Fibroblast of lung (primary cell): Measurements from ENCODE around the gene WDR27. TPM values are rescaled to one million over a fixed set of nuclear protein-coding genes. Genes with fewer than 3 reads are reported as not detected.

Source experiments
- DNase-seq, 2 donors: peaks; one replicate each; pipeline versions ENCODE4 v3.0.0 to v3.0.0-alpha.2; 2010; ENCODE audit warnings: low read depth in 2 of 2
- H2AFZ ChIP-seq: 2 replicates; pipeline ENCODE4 v1.5.1; 2012; ENCODE audit warnings: low read length, control low read depth, inconsistent platforms
- H3K27ac ChIP-seq: 2 replicates; pipeline ENCODE4 v1.5.1; 2011; ENCODE audit warnings: low read length, control low read depth; ENCODE audit not compliant: insufficient read depth
- H3K27me3 ChIP-seq: 2 replicates; pipeline ENCODE4 v1.5.1; 2011; ENCODE audit warnings: mild to moderate bottlenecking, low read length; ENCODE audit not compliant: control insufficient read depth, insufficient read depth
- H3K36me3 ChIP-seq: 2 replicates; pipeline ENCODE4 v1.5.1; 2011; ENCODE audit warnings: low read length; ENCODE audit not compliant: control insufficient read depth, insufficient read depth
- H3K4me1 ChIP-seq: 2 replicates; pipeline ENCODE4 v1.5.1; 2011; ENCODE audit warnings: low read length; ENCODE audit not compliant: control insufficient read depth, insufficient read depth; ENCODE audit errors: extremely low read depth
- H3K4me2 ChIP-seq: 2 replicates; pipeline ENCODE4 v1.5.1; 2011; ENCODE audit warnings: low read length, control low read depth; ENCODE audit not compliant: insufficient read depth; ENCODE audit errors: extremely low read depth
- H3K4me3 ChIP-seq, 4 experiments: fragments of 200-600 bp in 1 of 4; sonication (generic) in 1 of 4; replicated peaks in 1 of 4; 2 replicates each; pipeline ENCODE4 v1.5.1; 2011 to 2016; ENCODE audit warnings: low read length in 4 of 4, low read depth in 3 of 4, mild to moderate bottlenecking in 3 of 4, control low read depth in 2 of 4, inconsistent platforms in 1 of 4, mixed read lengths in 1 of 4; ENCODE audit not compliant: insufficient read depth in 1 of 4; ENCODE audit errors: control extremely low read depth in 1 of 4
- H3K79me2 ChIP-seq: 2 replicates; pipeline ENCODE4 v1.5.1; 2012; ENCODE audit warnings: mild to moderate bottlenecking, low read length, inconsistent platforms; ENCODE audit not compliant: control insufficient read depth, insufficient read depth
- H3K9ac ChIP-seq: 2 replicates; pipeline ENCODE4 v1.5.1; 2011; ENCODE audit warnings: mild to moderate bottlenecking, low read length, control low read depth; ENCODE audit not compliant: insufficient read depth
- H3K9me3 ChIP-seq: 2 replicates; pipeline ENCODE4 v1.5.1; 2012; ENCODE audit warnings: low read depth, low read length; ENCODE audit not compliant: control insufficient read depth, insufficient read depth
- H4K20me1 ChIP-seq: 2 replicates; pipeline ENCODE4 v1.5.1; 2011; ENCODE audit warnings: low read length; ENCODE audit not compliant: control insufficient read depth, insufficient read depth; ENCODE audit errors: extremely low read depth
- CTCF ChIP-seq, 2 donors: IDR thresholded peaks in 1 of 2; conservative IDR thresholded peaks in 1 of 2; 1 replicate in 1 of 2; 2 replicates in 1 of 2; pipeline ENCODE4 v1.5.1; 2011 to 2012; ENCODE audit warnings: low read length in 2 of 2, control low read depth in 1 of 2, inconsistent platforms in 1 of 2, low read depth in 1 of 2, mild to moderate bottlenecking in 1 of 2
- EZH2 ChIP-seq: IDR thresholded peaks from 2 replicates; pipeline ENCODE4 v1.5.1; 2012; ENCODE audit warnings: low read length, control low read depth, mild to moderate bottlenecking; ENCODE audit errors: missing control alignments
- polyA plus RNA-seq, 2 donors: library from polyadenylated mRNA; depleted of rRNA in 1 of 2; stranded (reverse) in 1 of 2; unstranded in 1 of 2; fragments of >200 nt; gene quantifications; 2 replicates each; pipeline ENCODE4 v1.2.1, GENCODE V29; 2011 to 2012; ENCODE audit warnings: missing spikeins in 1 of 2
- total RNA-seq: library from RNA; depleted of rRNA; stranded (reverse); fragments of >200 nt; gene quantifications from 2 replicates; pipeline ENCODE4 v1.2.1, GENCODE V29; 2014

The WDR27 gene
- total and polyA plus RNA-seq, 2 donors (not counting 1 experiment from before 2014, with no cell fraction given) = 8.8 to 23.3 TPM

- peaks cover 2% of the 10 kb centered on the region for H3K4me1 ChIP-seq
- no peak overlapping the region for H3K27ac ChIP-seq
- no peak for TF ChIP-seq CTCF (conservative IDR thresholded peaks at IDR 0.05 in 1 of 2, IDR thresholded peaks at IDR 0.05 in 1 of 2; ENCODE audit: low read depth in 1 of 2, low read length in 2 of 2)
- TF ChIP-seq EZH2 = no peak
- H3K9me3 ChIP-seq = no peaks in the 10 kb centered on the region
- H3K27me3 ChIP-seq = no peaks in the 10 kb centered on the region
- H3K4me3 ChIP-seq = no peak overlapping the region
- no peak overlapping the region for H3K9ac ChIP-seq
- H4K20me1 ChIP-seq = no peaks in the 10 kb centered on the region
- no peaks in the 10 kb centered on the region for H3K36me3 ChIP-seq
- DNase-seq = no peak
- no peaks in the 10 kb centered on the region for H3K79me2 ChIP-seq
- H2AFZ ChIP-seq = no peak overlapping the region
- no peak overlapping the region for H3K4me2 ChIP-seq
Observed at GRCh38 chr6:169729961-169730360, 28.1 kb upstream of the WDR27 start.

- Histone ChIP-seq H4K20me1 (no peaks in the 10 kb centered on the region), H3K36me3 (no peaks in the 10 kb centered on the region), H2AFZ (no peak overlapping the region), H3K4me1 (peaks cover 2% of the 10 kb centered on the region), H3K27me3 (no peaks in the 10 kb centered on the region), H3K9me3 (no peaks in the 10 kb centered on the region), H3K4me2 (no peak overlapping the region), H3K4me3 (no peak overlapping the region), H3K27ac (no peak overlapping the region), H3K79me2 (peaks cover 6% of the 10 kb centered on the region), H3K9ac (no peak overlapping the region)
- no peak for DNase-seq
- TF ChIP-seq CTCF (conservative IDR thresholded peaks at IDR 0.05 in 1 of 2, IDR thresholded peaks at IDR 0.05 in 1 of 2; ENCODE audit: low read depth in 1 of 2, low read length in 2 of 2) (no peak), EZH2 (no peak)
Observed at GRCh38 chr6:169726963-169727362, 25.1 kb upstream of the WDR27 start.

- Histone ChIP-seq H3K4me2 (no peak overlapping the region), H3K27me3 (no peaks in the 10 kb centered on the region), H4K20me1 (no peaks in the 10 kb centered on the region), H3K79me2 (peaks cover 15% of the 10 kb centered on the region), H3K9me3 (no peaks in the 10 kb centered on the region), H2AFZ (no peak overlapping the region), H3K4me1 (peaks cover 2% of the 10 kb centered on the region), H3K9ac (no peak overlapping the region), H3K27ac (no peak overlapping the region), H3K4me3 (no peak overlapping the region), H3K36me3 (no peaks in the 10 kb centered on the region)
- no peak for DNase-seq
- TF ChIP-seq EZH2 (no peak), CTCF (conservative IDR thresholded peaks at IDR 0.05 in 1 of 2, IDR thresholded peaks at IDR 0.05 in 1 of 2; ENCODE audit: low read depth in 1 of 2, low read length in 2 of 2) (no peak)
Observed at GRCh38 chr6:169726049-169726400, 24.2 kb upstream of the WDR27 start.
